Measurements from ENCODE around the gene TEAD1.

DNA sequence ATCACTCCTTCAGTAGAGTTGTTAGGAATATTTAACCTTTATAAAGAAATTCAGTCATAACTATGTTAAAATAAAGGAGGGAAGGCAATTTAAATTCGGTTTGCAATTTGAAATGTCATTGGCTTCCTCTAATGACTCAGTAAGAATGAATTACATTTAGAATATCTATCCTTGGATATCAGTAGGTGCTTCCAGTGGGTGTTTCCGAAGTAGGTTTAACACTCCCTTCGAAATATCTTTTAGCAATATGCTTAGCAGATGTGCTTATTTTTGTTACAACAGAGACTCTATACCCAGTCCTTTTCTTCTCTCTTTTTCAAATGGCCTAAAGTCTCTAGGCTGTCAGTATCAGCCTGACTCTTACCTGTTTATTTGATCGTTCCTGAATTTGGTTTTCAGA lies 231.2 kb downstream of the TEAD1 start:
- no peak for TF ChIP-seq TCF7L2 (IDR thresholded peaks at IDR 0.05; ENCODE audit: low read depth, low read length)
- TF ChIP-seq, protein P1, sequence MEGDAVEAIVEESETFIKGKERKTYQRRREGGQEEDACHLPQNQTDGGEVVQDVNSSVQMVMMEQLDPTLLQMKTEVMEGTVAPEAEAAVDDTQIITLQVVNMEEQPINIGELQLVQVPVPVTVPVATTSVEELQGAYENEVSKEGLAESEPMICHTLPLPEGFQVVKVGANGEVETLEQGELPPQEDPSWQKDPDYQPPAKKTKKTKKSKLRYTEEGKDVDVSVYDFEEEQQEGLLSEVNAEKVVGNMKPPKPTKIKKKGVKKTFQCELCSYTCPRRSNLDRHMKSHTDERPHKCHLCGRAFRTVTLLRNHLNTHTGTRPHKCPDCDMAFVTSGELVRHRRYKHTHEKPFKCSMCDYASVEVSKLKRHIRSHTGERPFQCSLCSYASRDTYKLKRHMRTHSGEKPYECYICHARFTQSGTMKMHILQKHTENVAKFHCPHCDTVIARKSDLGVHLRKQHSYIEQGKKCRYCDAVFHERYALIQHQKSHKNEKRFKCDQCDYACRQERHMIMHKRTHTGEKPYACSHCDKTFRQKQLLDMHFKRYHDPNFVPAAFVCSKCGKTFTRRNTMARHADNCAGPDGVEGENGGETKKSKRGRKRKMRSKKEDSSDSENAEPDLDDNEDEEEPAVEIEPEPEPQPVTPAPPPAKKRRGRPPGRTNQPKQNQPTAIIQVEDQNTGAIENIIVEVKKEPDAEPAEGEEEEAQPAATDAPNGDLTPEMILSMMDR (IDR thresholded peaks at IDR 0.05), result no peak
